ENCODE results near the gene FBXW7.

FBXW7 gene

DNA sequence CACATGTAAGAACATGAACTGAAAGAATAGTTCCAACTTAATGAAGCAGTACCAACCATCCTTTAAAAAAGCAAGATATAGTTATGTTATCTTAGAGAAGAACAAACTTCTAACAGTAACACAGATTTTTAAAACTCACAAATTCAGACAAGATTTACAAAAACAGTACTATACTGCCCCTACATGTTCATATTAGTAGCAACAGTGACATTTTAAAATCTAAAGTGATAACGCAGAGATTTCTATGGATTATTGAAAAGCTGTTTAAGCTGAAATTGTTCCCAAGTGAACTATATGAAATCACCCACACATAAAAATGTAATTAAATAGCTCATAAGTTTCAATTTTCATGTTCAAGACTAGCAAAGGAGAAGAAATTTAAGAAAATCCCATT is 166.0 kb downstream of the FBXW7 start:
- peak; percentile 43 for DNase-seq (ENCODE audit: low spot score)

DNA sequence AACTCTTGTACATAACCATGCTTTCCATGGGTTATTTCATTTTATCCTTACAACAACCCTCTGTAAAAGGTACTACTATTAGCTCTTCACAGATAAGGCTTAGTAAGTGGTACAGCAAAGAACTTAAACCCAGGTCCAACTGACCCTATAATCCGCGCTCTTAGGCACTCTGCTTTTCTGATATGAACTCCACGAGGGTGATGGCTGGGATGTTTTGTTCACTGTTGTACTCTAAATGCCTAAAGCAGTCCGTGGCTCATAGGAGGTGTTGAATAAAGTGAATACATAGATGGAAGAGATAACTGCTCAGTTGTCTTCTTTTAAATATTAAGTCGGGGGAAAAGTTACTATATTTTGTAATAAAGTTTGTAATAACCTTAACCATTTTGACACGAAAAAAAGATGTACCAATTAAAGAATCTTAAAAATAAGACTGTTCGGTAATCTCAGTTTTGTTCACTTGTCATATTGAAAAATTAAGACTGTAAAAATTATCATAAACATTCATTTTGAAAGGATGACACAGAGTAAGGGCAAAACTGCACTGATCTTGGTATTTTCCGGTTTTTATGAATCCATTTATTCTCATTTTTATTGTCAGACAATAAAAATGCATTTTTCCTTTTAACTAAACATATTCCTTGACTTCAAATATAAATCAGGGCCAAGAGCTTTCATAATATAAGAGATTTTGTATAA is 166.5 kb downstream of the FBXW7 start:
- DNase-seq (ENCODE audit: low spot score) = no peak

DNA sequence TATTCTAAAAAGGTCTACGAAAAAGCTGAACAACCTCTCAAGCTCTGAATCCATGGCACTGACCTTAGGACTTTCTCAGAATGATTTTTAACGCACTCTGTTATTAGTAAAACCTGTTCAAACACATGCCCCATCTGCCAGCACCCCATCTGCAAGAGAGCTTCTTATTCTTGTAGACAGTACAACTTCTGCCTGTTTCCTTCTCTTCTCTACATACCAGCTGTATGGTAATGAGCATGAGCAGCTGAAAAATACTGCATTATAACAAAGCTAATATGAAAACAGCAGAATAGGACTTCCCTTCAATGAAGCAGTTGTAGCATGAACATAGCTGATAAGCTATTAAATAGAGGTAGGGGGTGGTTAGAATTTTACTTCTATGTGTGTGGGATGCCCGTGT is 167.9 kb downstream of the FBXW7 start:
- no peak for DNase-seq (ENCODE audit: low spot score)

DNA sequence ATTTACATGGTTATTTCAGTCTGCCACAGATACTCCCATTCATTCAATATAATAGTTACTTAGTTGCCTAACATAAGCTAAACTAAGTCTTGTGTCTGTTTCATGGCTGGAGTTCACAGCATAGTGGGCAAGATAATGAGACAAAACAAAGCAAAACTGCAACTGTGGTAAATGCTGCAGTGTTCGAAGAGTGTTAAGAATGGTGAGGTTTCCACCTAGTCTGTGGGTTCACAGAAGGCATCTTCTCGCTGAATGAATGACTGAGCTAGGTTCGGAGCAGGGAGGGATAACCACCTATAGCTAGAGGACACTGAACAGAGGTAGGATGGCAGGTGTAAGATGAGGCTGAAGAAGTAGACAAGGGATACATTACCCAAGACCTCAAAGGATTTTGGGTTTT is 171.0 kb downstream of the FBXW7 start:
- DNase-seq (ENCODE audit: low spot score) = no peak

DNA sequence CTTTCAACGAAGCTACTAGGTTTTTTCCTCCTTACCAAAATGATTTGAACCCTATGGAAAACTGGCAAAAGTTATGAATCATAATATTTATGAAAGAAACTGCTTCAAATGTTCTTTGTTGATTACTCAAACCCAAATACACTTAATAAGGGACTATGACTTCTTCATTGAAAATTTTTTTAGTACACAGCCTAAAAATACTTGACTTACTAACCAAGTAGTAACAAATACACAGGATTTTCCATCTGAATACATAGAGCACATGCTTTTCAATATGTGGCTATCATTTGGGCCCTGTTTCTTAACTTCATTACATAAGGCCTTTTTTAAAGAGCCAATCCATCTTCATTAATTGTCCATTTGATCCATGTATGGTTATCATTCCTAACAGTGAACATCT is 171.5 kb downstream of the FBXW7 start:
- no peak for DNase-seq (ENCODE audit: low spot score)

DNA sequence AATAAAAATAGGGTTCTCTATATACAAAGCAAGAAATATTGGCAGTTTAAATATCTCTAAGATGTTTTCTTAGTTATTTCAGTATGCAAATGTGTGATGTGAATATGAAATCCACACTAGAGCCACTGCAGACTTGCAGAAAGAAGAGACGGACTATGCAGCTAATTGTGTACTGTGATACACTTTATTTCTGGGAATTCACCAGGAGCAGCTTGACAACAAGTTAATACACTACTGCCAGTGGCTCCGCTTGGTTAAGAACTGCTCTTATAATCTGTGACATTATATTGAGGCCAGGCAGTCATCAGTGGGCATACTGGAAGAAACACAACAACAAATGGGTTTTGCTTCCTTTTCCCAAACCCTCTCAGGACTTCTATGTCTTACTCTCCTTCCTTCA is 172.0 kb downstream of the FBXW7 start:
- no peak for DNase-seq (ENCODE audit: low spot score)

DNA sequence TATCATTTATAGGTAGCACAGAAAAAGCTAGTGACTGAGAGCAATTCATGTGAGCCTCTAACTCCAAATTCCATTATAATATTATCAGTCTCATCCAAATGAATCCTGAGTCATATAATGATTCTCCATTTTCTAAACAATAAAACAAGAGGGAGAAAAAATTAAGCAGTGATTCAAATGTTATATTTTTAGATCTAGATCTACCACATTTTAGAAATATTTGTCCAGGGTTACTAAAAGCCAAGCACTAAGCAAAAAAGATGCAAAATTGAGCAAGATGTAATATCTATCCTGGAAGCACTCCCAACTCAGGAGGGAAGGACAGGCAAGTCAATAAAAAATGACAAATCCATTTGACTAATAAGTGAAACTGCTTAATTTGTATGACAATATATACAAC is 172.8 kb downstream of the FBXW7 start:
- no peak for DNase-seq (ENCODE audit: low spot score)

DNA sequence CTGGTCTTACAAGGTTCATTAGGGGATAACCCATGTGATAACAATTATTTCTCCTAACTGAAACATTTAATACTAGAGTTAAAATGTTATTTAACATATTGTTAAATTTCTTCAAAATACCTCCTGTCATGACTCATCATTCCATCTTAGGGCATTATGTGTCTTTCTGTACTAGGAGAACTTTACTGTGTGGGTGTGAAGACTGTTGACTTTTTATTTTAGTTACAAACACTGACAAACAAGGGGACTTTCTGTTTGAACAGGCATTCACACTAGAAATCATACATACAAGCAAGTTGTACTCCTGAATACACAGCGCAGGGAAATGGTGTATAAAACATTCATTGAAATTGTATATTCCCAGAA is 175.9 kb downstream of the FBXW7 start:
- DNase-seq (ENCODE audit: low spot score) = no peak

GRCh38 chr4:152359208-152360044 is 176.5 kb downstream of the FBXW7 start:
- no peak for DNase-seq (ENCODE audit: low spot score)

GRCh38 chr4:152357206-152357605 is 178.7 kb downstream of the FBXW7 start:
- no peak for DNase-seq (ENCODE audit: low spot score)

- DNase-seq (ENCODE audit: low spot score) = no peak
Observed at GRCh38 chr4:152356428-152357034, 179.4 kb downstream of the FBXW7 start.

GRCh38 chr4:152352622-152353116 is 183.2 kb downstream of the FBXW7 start:
- DNase-seq (ENCODE audit: low spot score) = peak; percentile 83

DNA sequence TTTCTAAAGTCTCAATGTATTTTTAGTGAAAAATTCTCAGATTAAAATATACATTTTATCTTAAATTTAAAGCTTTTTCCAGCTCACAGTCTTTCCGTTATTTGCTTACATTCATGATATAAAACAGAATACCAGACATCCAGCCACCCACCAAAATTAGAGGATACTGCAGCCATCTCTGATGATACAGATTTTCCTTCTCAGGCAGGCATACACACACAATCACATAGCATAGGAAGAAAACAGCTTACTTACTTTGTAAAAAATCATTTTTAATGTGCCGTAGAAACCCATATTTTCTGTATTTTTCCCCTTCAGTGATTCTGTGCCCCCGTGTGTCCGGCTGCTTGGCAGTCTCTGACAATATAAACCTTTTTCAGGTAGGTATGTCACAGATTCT is 183.7 kb downstream of the FBXW7 start:
- DNase-seq (ENCODE audit: low spot score) = no peak

GRCh38 chr4:152351080-152351479 is 184.8 kb downstream of the FBXW7 start:
- no peak for DNase-seq (ENCODE audit: low spot score)

DNA sequence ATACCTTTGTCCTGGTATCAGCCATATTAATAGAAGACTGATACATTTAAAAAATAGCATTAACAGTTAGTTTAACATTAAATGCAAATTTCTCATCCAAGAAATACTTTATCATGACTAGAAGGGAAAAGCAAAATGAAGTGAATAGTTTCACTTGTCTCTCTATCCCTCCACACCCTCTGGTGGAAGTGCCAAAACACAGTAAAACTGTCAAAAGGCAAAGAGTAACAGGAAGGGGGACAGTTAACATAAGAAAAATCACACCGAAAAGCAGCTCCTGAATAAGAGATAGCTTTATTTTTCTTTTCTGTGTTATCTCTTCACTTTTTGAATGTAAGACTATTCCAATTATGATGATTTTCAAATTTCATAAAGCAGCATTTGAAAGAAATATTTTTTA is 187.2 kb downstream of the FBXW7 start:
- DNase-seq (ENCODE audit: low spot score) = peak; percentile 64

GRCh38 chr4:152346979-152347378 is 188.9 kb downstream of the FBXW7 start:
- no peak for DNase-seq (ENCODE audit: low spot score)

DNA sequence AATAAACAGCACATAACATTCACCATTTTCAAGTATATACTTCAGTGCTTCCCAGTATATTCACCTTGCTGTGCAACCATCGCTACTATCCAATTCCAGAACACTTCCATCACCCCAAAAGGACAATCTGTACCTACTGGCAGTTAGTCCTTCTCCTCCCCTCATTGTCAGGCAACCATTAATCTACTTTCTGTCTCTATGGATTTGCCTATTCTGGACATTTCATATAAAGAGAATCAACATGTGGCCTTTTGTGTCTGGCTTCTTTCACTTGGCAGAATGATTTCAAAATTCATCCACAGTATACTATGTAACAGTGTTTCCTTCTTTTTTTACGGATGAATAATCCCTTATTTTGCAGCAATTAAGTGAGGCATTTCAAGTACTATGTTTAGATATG is 189.4 kb downstream of the FBXW7 start:
- no peak for DNase-seq (ENCODE audit: low spot score)

DNA sequence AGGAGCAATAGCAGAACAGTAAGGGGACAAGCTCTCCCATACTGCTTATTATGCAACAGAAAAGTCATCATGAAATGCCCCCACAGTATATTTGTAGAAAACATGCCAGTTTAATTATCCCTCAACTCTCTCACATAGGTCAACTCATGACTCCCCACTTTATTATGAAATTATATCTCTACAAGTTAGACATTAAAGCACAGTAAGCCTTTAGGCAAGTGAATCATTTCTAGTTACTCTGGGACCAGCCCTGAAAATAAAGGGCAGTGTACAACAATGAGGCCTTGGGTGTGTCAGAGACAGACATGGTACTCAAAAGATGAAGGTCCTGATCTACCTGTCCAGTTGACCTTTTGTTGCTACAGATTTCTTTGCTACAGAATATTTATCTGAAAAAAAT is 191.9 kb downstream of the FBXW7 start:
- DNase-seq (ENCODE audit: low spot score) = no peak

GRCh38 chr4:152342293-152342692 is 193.6 kb downstream of the FBXW7 start:
- no peak for DNase-seq (ENCODE audit: low spot score)

GRCh38 chr4:152340818-152341217 is 195.1 kb downstream of the FBXW7 start:
- no peak for DNase-seq (ENCODE audit: low spot score)

DNA sequence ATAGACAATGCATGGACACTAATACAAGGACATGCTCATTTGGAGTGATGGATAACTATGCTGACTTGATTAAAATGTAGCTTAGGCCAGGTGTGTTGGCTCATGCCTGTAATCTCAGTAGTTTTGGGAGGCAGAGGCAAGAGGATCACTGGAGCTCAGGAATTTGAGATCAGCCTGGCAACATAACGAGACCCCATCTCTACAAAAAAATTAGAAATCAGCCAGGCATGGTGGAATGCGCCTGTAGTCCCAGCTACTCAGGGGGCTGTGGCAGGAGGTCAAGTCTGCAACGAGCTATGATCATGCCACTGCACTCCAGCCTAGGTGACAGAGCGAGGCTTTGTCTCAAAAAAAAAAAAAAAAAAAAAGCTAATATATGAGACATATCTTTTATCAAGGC is 196.3 kb downstream of the FBXW7 start:
- DNase-seq (ENCODE audit: low spot score) = no peak

DNA sequence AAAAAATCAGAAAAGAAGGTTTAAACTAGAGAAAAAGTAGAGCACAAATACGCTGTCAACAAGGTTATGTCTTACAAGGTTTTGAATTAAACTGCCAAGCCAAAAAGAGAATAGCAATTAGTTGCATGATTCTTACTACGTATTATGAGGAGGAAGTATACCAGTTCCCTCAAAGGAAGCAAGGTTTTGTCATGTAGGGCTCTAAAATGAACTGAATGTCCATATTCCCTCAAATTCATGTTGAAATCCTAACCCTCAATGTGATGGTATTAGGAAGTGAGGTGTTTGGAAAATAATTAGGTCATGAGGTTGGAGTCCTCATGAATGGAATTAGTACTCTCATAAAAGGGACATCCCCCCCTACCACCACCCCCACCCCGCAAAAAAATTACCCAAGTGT is 201.0 kb downstream of the FBXW7 start:
- DNase-seq (ENCODE audit: low spot score) = no peak

DNA sequence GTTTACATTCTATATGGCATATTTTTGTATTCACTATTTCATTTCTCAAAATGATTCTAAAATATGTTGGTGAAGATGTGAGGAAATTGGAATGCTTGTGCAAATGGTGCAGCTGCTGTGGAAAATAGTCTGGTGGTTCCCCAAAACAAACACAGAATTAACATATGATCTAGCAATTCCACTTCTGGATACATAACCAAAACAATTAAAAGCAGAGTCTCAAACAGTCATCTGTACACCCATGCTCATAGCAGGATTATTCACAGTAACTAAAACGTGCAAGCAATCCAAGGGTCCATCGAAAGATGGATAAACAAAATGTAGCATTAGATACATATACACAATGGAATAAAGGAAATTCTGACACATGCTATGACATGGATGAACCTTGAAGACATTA is 204.8 kb downstream of the FBXW7 start:
- DNase-seq (ENCODE audit: low spot score) = no peak

Measured in pons (tissue), 1 donor.